Kasumi-1 (cell line): ENCODE data around the gene LGALS3BP.

ENCODE experiments used
- DNase-seq, 2 experiments: peaks; one replicate each; lab custom pipeline; 2025; lab: John Stamatoyannopoulos, UW

The LGALS3BP gene

DNA sequence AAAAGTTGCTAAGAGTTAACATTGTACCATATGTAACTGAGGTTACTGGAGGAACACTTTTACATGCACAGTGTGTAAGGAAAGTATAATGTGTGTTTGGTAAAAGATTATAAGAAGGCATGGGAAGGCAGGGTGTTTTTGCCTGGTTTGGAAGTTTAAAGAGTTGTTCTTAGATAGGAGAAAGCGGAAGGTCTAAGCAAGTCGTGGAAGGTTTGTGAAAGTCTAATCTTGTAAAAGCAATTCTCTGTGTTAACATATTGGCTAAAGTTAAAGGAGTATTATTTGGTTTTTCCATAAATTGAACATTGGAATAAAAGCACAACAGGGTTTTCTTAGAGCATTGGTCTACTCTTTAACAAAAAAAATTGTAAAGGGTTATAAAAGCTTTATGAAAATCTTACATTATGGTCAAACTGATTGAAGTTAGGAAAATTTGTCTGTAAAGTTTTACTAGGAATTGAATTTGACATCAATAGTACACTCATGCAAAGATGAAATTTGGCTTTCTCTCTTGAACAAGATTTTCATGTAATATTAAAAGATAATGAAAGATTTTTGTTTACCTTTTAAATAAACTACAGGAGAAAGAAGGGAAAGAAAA lies 34.5 kb upstream of the LGALS3BP start:
- DNase-seq, result no peak

DNA sequence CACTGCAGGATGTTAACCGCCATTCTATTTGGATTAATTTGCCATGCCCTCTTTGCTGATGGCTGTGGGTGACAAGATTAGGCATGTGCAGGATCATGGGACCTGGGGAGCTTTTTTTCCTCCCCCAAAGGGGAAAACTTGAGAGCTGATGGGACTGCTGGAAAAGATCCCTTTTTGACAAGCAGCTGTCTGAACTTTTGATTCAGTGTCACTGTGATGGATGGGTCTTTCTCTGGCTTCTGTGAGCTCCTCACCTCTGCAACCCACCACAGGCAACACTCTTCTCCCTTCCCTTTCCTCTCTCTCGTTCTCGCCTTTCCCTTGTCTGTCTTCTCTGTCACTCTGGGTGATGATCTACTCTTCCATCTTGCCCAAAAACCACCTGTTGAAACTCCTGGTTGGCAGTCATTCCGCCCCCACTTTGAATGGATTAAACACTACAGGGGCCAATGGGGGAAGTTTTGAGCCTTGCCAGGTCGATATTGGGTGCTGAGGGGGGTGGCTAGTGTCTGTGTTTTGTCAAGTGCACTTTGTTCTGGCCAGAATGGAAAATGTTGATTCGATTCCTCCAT lies 32.9 kb upstream of the LGALS3BP start:
- no peak for DNase-seq

DNA sequence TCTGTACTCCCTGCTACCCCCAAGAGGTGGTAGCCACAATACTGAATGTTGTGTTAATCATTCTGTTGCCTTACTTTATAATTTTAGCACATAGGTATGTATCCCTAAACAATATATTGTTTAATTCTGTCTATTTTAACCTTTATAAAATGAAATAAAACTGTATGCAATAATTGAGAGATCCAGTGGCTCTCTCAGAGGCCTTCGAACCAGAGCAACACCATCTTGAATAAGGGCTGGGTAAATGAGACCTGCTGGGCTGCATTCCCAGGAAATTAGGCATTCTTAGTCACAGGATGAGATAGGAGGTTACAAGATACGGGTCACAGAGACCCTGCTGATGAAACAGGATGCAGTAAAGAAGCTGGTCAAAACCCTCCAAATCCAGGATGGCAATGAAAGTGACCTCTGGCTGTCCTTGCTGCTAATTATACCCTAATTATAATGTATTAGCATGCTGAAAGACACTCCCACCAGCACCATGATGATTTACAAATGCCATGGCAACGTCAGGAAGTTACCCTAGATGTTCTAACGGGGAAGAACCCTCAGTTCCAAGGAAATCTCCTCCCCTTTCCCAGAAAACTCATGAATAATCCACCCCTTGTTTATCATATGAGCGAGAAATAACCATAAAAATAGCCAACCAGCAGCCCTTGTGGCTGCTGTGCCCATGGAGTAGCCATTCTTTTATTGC lies 31.9 kb upstream of the LGALS3BP start:
- DNase-seq, result no peak

DNA sequence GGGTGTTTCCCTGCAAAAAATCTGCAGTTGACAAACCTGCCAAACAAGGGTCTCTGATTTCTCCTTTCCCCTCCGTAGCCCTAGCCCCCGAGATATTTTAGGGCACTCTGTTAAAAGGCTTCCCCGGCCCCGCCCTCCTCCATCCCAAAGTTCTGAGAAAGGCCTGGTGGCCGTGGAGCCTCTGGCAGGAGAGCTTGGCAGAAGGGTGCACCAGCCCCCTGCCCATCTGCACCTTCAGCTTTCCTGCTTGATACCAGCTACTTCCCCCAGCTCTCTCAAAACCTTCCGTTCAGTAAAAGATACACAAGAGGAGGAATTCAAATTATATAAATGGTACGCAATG lies 30.6 kb upstream of the LGALS3BP start:
- no peak for DNase-seq

DNA sequence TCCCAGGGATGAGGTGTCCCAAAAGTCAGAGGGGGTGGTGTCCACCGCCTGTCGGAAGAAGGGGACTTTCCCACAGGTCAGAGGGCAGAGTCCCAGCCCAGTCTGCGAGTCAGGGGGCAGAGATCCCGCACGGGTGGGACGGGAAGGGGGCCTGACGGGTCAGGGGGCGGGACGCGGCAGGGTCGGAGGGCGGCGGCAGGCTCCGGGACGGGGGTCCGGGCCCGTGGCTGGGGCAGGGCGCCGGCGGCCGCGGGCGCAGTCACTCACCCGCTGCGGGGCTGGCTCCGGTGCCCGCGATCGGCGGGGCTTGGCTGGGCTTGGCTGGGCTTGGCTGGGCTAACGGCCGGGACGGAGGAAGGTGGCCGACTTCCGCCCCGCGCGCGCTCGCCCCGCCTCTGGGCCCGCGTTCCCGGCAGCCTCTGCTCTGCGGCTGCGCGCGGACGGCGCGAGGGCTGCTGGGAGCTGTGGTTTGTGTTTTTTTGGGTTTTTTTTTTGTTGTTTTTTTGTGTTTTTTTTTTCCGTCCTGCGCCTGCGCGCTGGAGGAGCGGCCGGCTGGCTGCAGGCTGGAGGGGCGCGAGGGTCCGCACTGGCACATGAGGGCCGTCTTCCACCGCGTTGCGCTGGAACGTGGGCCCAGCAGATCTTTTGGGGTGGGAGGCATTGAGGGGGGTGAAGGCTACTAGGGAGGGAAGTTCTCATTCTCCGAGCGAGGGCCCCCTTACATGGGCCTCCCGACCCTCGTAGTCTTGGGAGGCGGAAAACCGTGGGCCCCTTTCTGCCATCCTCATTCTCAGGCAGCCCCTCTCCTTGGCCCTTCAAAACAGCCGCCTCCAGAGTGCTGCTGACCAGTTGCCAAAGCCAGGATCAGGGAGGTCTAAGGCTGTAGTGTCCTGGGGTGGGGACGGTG lies 29.9 kb upstream of the LGALS3BP start, which contains the start of gene CANT1:
CANT1 (minus strand) TSS at position 368 of the 907 bp plus-strand sequence. CDS start 12,142 bp downstream, outside the sequence.
- DNase-seq, result peak; percentile 72 to 81

DNA sequence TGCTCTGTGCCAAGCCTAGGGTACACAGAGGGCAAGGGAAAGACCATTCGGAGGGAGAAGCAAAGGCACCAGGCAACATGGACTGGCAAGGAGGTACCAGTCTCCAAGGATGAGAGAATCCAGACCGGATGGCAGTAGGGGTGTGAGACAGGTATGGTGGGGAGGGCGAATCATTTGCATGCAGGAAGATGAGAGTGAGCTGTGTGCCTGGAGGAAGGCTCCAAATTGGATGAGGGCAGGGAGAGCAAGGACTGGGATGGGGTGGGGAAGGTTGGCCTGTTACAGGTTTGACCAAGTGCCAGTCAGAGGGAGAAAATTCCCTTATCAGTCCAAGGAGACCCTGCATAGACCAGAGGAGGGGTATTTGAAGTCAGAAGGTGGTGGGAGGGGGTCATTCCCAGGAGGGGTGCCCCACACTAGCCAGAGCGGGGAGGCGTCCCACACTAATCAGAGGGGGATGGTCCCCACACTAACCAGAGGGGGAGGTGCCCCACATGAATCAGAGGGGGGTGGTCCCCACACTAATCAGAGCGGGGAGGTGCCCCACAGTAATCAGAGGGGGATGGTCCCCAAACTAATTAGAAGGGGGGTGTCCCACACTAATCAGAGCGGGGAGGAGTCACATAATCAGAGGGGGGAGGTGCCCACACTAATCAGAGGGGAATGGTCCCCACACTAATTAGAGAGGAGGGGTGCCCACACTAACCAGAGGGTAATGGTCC lies 29.1 kb upstream of the LGALS3BP start:
- no peak for DNase-seq

DNA sequence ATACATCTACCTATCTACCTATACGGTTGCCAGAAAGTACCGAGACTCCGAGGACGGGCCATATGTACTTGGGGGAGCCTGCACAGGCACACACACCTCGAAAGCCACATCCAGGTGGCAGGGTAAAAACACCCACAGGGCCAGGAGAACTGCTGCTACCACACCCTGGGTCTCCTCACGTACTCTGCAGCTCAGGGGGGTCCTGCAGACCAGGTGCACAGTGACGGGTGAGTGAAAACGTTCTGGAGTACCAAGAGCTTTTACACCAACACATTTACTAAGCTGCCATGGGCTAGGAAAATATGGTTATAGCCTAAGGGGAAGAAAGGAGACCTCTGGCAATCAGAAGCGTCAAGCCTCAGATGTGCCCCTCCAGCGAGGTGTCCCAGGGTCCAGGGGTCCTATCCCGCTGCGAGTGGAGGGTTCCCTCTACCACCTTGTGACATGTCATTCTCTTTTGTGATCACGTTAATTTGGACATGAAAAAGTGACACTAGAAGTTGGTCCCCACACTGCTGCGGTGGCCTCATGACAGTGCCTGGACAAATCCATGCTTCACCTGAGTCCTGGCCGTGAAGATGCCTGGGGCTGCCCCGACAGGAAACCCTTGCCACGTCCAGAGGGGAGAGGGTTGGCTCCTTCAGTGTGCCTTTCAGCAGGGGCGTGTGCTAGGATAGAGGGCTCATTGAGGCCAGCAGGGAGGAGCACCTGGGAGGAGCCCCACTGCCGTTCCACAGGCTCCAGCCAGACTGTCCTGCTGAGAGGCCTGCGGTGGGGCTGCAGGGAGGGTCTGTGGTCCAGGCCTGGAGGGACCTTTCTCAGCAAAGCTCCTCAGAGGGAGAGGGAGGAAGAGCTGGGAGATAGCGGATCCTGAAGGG lies 28.0 kb upstream of the LGALS3BP start:
- no peak for DNase-seq

DNA sequence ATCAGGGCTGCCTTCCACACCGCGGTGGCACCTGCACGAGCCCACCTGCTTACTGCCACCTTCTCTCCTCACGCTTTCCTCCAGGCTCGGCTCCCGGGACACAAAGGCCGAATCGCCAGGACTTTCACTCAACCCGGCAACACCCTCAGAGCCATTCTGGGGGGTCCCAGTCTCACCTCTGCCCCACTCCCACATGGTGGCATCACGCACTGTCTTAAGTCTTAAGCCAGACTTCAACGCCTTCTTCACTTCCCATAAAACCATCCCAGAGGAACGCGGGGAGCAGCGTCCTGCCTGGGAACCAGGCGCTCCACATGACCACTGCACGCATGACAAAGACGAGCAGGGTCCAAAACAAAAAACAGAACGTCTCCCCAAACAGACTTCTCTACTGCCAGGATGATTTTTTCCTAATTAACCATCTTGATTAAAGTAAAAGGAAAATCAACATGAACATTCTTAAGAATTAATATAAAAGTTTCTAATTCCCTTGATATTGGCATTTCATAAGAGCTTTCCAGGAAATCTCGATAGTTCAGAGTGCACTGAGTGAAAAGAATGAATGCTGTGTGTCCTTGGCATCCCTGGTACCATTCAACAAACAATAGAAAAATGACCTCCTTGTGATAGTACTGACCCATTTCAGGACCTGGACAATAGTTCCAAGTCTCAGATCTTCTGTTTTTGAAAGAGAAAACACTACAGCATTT lies 27.2 kb upstream of the LGALS3BP start:
- DNase-seq, result no peak

DNA sequence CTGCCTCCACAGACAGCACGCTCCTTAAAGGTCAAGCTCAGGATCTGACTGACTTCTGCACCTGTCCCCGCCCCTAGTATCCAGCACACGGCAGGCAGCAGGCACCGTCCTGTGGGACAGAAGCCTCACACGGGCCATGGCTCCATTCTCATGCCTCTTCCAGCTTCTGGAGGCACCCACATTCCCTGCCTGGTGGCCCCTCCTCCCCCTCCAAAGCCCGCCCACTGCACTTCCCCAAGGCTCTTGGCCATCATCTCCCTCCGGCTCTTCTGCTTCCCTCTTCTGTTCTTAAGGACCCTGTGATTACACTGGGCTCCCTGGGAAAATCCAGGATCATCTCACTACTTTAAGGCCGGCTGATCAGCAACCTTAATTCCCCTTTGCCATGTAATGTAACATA lies 26.3 kb upstream of the LGALS3BP start:
- DNase-seq, result no peak

DNA sequence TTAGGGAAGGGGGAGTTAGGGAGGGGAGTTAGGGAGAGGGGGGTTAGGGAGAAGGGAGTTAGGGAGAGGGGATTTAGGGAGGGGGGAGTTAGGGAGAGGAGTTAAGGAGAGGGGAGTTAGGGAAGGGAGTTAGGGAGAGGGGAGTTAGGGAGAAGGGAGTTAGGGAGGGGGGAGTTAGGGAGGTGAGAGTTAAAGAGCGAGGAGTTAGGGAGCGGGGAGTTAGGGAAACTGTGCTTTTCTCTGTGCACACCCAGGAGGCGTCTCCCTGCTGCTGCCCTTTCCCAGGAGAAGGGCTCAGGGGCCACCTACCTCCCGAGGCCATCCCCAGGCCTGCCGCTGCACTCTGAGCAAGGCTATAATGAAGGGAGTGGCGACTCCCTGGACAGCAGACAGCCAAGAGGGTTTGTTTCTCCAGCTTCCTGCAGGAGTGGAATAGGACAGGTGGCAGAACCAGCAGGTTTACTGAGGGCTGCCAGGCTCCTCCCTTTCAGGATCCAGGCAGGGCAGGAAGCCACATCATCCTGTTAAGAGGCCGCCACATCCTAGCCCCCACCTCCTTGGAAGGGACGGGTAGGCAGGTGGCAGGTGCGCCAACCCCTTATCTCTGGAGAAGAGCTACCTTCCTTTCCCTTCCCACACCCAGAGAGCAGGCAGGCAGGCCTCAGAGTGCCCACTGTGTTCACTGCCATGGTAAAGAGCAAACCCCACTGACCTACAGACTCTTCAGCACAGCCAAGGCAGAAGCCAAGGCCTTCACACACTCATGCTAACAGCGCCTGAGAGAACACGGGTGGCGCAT lies 25.5 kb upstream of the LGALS3BP start:
- no peak for DNase-seq

DNA sequence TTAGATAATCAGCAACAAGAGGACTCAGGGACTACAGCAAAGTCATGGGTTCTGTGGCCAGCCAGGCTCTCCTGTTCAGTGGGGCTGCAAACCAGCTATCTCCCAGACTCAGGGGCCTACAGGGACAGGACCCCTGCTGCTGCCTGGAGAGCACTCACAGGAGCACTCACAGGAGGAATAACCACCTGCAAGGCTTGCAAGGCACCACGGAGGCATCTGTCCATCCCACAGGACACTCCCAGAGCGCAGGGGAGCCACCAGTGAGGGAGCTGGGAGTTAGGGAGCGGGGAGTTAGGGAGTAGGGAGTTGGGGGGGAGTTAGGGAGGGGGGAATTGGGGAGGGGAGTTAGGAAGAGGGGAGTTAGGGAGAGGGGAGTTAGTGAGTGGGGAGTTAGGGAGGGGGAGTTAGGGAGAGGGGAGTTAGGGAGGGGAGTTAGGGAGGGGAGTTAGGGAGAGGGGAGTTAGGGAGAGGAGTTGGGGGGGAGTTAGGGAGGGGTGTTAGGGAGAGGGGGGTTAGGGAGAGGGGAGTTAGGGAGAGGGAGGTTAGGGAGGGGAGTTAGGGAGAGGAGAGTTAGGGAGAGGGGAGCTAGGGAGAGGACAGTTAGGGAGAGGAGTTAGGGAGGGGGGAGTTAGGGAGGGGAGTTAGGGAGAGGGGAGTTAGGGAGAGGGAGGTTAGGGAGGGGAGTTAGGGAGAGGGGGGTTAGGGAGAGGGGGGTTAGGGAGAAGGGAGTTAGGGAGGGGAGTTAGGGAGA lies 24.1 kb upstream of the LGALS3BP start:
- no peak for DNase-seq

DNA sequence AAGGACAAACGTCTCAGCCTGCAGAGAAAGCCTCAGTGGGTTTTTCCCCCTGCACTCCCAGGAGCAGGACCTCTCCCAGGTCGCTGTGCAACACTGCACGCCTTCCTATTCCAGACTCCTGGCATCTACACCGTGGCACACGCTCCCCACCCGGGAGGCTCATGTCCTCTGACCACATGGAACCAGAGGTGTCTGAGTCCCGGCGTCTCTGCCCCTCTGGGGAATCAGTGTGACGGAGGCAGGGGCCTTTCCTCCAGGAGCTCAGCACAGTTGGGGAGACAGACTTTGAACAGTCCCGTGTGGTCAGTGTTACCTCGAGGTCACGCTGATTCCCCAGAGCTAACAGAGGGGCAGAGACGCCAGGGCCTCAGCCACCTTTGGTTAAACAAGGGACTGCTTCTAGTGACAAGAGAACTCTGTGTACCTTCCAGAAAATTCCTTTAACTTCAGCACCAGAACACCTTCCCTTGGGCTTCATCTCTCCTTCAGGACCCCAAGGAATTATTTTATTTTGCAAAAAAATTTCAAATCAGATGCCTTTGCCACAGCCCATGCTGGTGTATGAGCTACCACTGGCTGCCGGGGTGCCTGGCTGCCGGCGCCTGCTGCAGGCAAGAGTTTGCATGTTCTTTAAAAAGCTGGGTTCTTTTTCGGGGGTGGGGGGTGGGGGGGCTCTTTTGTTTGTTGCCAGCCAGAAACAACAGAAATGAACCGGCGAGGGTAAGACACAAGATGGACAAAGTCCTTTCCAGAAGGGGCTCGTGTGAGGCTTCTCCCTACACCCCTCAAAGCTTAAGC lies 23.3 kb upstream of the LGALS3BP start:
- DNase-seq, result no peak

DNA sequence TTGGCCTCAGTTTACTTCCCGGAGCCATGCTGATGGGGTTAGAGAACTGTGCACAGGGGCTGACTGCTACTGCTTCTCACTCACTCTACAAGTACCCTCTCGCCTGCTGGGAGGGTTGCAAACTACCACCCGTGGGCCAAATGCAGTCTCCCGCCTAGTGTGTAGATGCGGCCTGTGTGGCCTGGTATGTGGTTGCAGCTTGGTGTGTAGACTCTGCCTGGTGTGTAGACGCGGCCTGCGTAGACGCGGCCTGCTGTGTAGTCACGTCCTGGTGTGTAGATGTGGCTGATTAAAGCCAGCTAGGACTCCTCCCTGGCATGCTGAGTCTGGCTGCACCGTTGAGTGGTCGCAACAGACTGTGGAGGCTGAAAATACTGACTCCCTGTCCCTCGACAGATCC lies 22.6 kb upstream of the LGALS3BP start:
- no peak for DNase-seq

DNA sequence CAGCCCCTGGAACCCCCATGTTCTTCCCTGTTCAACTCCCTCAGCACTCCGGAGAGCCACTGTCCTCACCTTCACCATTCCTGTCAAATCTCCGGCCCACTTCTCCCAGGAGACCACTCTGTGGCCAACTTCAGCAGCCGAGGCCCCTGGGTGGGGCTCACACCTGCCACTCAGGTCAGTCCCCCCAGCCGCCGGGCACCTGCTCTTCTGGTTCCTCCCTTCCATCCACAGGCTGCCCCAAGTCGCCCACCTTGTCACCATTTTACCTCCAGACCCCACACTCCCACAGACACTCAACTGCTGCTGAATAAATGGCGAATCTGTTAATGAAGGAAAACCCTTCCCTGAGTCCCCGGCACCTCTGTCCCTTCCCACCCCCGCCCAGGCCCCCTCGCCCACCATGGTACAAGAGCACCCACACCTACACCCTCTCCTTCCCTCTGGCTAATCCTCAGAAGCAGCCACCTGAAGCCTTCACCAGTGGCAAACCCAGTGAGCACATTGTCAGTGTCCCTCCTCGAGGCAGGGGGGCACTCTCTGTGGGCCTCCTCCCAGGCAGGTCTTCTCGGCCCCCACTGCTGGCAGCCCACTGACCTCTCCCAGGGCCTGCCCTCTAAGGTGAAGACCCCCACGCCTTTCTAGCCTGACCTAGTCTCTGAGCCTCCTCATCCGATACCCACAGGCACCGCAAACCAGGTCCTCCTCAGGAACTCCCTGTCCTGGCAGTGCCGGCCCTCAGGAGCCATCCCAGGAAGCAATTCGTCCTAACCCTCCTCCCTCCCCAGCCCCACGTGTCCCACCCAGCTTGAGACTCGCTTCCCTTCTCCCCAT lies 21.7 kb upstream of the LGALS3BP start:
- no peak for DNase-seq

DNA sequence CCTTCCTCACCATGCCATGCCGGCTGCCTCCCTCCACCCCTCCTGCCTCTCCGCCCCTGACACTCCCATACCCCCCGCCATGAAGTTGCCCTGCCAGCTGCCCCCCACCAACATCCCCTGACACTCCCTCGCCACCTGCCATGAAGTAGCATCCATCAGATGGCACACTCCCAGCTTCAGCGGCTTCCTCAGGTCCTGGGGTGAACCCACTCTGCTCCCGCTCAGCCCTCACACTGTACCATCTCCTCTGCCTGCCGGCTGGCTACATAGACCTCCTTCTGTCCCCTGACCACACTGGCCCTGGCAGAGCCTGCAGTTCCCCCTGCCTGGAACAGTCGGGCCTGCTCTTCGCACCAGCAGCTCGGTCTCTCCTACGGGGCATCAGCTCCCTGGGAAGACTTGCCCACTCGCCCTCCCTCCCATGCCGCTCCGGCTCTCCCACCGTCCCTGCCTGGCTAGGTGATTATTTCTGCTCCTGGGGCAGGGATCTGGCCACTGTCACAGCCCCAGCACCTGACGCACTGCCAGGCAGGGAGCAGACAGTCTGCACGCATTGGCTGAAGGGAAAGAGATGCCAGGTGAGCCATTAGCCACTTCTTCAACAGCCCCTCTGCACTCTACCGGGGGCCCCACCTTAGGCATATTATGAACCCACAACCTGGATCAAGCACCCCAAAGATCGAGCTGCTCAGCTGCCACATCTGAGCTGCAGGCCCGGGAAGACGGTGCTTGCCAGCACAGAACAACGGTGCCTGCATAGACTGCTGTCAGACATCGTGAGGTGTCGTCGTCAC lies 20.9 kb upstream of the LGALS3BP start:
- DNase-seq, result no peak

DNA sequence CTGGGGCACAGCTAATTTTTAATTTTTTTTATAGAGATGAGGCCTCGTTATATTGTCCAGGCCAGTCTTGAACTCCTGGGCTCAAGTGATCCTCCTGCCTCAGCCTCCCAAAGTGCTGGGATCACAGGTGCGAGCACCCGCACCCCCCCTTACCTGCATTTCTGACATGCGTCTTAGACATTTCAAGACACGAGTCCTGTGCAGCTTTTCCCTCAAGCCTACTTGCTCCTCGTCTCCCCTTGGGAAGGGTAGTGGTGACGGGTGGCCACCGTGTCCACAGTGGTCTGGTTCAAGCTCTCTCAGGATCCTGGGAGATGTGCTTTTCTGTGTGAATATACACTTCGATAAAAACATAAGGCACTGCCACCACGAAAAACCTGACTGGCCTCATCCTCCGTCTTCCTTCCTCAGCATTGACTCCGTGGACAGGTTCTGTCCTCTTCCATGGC lies 20.2 kb upstream of the LGALS3BP start:
- DNase-seq, result no peak
